ENCODE measurements around the gene PCDHGB7.

DNA sequence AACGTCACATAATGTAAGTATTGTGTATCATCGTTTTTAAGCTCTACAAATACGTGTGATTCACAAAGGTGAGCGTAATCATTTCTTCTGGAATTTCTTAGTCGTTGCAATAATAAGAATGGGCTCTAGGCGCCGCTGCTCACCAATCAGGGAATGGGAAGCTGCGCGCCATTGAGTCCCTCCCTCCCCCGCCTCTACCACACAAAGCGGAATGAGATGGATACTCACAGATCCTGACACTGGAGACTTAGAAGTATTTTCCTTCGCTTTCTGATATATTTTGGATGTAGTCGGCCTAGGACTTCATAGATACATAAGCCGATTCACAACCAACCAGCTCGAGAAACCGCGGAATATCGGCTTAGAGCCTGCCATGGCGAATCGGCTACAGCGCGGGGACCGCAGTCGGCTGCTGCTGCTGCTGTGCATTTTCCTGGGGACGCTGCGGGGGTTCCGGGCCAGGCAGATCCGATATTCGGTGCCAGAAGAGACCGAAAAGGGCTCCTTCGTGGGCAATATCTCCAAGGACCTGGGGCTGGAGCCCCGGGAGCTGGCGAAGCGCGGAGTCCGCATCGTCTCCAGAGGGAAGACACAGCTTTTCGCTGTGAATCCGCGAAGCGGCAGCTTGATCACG lies 3.5 kb downstream of the PCDHGB7 start, which contains the start of gene PCDHGA11:
- TF ChIP-seq, protein P1, sequence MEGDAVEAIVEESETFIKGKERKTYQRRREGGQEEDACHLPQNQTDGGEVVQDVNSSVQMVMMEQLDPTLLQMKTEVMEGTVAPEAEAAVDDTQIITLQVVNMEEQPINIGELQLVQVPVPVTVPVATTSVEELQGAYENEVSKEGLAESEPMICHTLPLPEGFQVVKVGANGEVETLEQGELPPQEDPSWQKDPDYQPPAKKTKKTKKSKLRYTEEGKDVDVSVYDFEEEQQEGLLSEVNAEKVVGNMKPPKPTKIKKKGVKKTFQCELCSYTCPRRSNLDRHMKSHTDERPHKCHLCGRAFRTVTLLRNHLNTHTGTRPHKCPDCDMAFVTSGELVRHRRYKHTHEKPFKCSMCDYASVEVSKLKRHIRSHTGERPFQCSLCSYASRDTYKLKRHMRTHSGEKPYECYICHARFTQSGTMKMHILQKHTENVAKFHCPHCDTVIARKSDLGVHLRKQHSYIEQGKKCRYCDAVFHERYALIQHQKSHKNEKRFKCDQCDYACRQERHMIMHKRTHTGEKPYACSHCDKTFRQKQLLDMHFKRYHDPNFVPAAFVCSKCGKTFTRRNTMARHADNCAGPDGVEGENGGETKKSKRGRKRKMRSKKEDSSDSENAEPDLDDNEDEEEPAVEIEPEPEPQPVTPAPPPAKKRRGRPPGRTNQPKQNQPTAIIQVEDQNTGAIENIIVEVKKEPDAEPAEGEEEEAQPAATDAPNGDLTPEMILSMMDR (IDR thresholded peaks at IDR 0.05; ENCODE audit: poor library complexity, severe bottlenecking) = no peak
- TF ChIP-seq SMC3 (conservative IDR thresholded peaks at IDR 0.05; ENCODE audit: poor library complexity) = no peak
- TF ChIP-seq EZH2 (IDR thresholded peaks at IDR 0.05; ENCODE audit: borderline replicate concordance, insufficient read depth, low read length, poor library complexity, severe bottlenecking) = no peak
- TF ChIP-seq MXI1 (conservative IDR thresholded peaks at IDR 0.05; ENCODE audit: poor library complexity, severe bottlenecking) = no peak

All from neural cell (in vitro differentiated cells).